Renal cortex interstitium (tissue), 11 donors: ENCODE data around the gene CCDC14. TPM values are rescaled to one million over a fixed set of nuclear protein-coding genes. Genes with fewer than 3 reads are reported as not detected.
"Not testable (repeated sequence)": the region's sequence is repeated elsewhere in the genome, so short reads cannot be mapped to it uniquely, and the experiment has no call there.

Experiments used
- DNase-seq, 11 donors: peaks; one replicate each; pipeline ENCODE4 v3.0.0-alpha.2; 2013; ENCODE audit warnings: low read depth in 9 of 11, low spot score in 4 of 11; ENCODE audit errors: extremely low read depth in 1 of 11
- polyA plus RNA-seq, 3 donors: library from polyadenylated mRNA; unstranded; fragments of 120-200 nt; gene quantifications; one replicate each; pipeline ENCODE4 v1.2.1, GENCODE V29; 2013; ENCODE audit not compliant: insufficient read length in 3 of 3

Gene CCDC14
- polyA plus RNA-seq, 3 donors: 134 to 182 (median 153) TPM

DNA sequence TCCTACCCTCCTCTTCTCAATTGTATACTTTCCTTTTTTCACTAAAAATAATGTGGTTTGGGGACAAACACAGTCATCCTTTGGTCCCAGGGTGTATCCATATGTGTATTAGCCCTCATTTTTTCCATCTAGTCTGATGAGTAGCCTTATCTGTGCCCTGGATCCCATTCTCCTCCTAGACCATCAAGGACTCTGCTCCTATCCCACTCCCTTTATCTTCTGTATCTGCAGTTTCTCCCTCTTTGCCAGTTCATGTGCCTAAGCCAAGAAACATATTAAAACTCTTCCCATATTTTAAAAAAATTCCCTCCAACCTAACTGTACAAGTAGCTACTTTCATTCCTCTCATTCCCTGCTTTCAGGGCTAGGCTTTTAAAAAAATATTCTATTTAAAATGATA lies 25.2 kb downstream of the CCDC14 start:
- no peak for DNase-seq

DNA sequence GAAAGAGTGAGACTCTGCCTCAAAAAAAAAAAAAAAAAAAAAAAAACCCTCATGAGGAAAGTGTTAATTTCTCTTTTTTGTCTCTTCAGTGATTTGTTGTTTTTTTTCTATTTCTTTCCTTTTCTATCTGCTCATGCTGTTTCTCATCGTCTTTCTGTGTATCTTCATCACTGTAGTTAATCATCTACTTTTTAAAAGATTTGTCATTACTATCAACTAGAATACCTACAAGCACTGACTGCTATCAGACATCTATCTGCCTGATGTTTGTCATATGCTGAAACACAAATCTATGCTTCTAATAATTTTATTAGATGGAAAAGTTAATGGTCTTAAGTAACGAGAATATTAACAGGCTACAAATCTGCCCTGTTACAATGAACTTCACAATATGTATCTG lies 26.8 kb downstream of the CCDC14 start:
- no peak for DNase-seq

DNA sequence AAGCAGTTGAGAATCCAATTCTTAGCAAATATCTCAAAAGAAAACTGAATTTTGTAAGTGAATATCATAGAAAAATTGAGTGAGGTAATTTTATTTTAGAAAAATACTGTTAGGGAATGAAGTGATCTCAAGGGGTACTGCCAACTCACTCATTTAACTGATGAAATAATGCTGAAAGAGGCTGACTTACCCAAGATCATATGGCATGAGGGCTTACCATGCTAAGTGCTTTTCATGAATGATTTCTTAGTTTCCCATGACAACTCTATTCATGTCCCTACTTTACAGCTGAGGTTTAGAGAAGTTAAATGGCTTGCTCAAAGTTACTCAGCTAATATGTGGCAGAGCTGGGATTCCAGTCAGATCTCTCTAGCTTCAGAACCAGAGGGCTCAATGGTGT lies 30.6 kb downstream of the CCDC14 start:
- DNase-seq: no peak

DNA sequence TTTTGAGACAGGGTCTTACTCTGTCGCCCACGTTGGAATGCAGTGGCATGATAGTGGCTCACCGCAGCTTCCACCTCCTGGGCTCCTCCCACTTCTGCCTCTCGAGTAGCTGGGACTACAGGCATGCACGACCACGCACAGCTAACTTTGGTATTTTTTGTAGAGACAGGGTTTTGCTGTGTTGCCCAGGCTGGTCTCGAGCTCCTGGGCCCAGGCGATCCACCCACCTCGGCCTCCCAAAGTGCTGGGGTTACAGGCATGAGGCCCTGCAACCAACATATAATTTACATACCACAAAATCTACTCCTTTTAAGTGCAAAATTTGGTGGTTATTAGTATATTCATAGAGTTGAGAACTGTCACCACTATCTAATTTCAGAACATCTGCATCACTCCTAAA lies 31.7 kb downstream of the CCDC14 start:
- DNase-seq: no peak

DNA sequence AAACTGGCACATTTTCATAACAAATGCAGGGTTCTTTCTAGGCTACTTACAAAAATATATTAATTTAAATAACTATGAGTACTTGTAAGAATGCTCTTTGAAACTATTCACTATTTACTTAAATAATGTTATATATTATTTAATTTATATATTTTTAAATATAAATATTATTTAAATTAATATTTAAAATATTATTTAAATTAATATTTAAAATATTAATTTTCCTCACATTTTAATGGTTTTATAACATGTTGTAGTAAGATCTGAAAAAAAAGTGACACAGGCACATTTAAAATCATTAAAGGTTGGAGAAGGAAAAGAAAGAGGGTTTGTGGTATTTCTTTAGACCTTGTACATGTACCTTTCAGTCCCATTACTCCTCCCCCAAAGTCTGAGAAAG lies 34.6 kb downstream of the CCDC14 start:
- no peak for DNase-seq

DNA sequence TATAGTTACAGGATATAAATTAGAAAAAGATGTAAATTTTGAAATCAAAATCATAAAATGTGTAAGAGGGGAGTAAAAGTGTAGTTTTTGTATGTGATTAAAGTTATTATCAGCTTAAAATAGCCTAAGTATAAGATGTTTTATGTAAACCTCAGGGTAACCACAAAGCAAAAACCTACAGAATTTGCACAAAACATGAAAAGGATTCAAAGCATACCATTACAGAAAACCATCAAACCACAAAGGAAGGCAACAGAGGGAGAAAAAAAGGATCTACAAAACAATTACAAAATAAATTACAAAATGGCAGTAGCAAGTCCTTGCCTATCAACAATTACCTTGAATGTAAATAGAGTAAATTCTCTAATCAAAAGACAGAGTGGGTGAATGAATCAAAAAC lies 40.2 kb downstream of the CCDC14 start:
- DNase-seq: no peak

DNA sequence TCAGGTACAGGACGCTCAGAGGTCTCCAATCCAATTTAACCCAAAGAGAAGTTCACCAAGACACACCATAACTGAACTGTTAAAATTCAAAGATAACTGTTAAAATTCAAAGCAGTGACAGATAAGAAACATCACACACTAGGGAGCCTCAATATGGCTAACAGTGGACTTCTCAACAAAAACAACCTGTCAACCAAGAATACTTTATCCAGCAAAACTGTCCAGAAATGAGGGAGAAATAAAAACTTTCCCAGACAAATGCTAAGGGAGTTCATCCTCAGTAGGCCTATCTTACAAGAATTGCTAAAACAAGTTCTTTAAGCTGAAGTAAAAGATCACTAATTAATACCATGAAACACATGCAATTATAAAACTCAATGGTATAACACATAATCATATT lies 40.6 kb downstream of the CCDC14 start:
- DNase-seq: peak in 2 of 11 donors; percentile 5

DNA sequence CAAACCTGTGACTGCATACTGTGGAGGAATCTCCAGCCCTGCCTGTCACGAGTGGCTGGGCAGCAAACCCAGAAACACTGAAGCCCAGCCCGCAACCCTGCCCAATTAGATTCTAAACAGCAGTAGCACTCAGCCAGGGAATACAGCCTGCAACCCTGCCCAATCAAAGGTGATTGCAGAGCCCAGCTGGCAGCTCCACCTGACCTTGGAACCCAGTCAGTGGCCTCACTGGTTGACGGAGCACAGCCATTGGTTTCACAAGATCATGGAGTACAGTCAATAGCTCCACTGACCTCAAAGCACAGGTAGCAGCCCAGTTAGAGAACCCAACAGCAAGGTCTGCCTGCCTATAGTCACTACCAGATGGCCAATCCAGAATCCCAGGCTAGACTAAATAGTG lies 41.7 kb downstream of the CCDC14 start:
- DNase-seq: no peak

DNA sequence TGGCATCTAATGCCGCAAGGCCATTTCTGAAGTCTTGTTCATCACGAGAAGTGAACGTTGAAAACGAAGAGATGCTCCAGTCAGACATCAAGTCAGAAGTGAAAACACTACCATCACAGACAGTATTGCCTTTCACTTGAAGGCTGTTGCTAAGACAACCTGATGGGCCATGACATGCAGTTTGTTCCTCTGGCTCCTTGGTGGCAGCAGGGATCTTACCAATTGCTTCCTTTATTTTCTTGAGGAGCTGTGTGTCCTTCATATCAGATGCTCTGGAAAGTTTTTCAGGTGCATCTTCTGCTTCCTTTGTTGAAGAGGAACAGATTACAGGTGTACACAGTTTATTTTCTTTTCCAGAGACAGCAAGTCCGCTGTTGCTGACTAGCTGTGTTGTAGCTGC lies 46.2 kb downstream of the CCDC14 start:
- DNase-seq: no peak

DNA sequence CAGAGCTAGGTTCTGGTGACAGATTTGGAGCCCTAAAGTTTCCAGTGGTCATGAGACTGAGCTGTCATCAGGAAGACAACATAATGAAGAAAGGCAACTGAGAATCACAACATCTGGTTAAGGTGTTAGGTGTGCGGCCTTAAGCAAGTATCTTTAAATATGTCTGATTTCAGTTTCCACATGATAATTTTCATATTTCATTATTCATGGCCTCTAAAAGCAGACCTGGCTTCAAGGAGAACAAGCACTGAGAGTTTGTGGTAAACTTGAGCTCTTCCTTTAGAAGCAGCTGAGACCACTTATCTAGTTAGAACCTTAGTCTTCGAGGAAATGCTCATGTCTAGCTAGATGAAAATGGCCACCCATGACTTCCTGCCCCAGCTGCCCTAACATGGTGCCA lies 51.2 kb downstream of the CCDC14 start:
- no peak for DNase-seq

DNA sequence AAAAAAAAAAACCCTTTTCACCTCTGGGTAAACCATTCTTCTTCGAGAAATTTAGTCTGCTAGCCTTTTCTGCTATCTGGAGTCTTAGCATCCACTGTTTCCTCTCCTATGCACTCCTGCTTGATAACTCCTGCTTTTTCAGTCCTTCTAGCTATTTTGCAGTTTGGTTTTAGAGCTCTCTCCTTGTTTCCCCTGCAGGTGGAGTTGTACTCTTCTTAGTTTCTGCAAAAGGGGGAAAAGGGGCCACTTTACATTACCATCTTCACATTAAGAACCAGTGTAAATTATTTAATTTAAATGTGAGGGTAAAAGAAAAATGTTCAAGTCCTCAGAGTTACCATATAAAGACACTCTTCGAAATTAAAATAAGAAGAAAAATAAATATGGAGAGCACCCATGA lies 53.3 kb downstream of the CCDC14 start:
- no peak for DNase-seq

DNA sequence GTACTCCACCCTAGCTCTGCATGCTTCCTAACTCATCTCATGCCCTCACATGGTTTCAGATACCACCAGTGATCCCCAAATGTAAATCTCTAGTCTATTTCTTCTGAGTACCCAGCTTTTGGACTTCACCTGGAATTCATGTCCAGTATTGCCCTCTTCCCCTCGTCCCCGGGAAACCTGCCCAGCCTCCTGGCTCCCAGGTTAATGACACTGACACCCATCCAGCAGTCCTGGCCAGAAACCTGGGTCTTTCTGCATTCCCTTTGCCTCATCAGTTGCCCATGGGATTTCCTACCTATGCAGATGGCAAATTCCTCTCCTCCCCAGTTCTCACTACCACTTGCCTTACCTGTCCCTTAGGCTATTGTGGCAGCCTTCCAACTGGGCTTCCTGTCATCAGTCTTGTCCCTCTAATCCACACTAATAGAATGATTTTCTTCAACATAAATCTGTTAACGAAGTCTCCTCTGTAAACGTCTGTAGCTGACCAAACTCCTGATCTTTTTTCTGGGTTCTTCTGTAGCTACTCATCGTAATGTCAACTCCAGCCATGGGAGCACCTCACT lies 61.6 kb downstream of the CCDC14 start:
- no peak for DNase-seq

DNA sequence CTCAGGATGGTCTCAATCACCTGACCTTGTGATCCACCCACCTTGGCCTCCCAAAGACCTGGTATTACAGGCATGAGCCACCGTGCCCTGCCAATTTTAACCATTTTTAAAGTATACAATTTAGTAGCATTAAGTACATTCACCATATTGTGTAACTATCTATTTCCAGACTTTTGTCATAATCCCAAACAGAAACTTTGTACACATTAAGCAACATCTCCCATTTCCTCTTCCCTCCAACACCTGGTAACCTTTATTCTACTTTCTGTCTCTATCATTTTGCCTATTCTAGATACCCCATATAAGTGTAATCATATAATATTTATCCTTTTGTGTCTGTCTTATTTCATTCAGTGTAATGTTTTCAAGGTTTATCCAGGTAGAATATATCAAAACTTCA lies 68.0 kb downstream of the CCDC14 start:
- DNase-seq: no peak

DNA sequence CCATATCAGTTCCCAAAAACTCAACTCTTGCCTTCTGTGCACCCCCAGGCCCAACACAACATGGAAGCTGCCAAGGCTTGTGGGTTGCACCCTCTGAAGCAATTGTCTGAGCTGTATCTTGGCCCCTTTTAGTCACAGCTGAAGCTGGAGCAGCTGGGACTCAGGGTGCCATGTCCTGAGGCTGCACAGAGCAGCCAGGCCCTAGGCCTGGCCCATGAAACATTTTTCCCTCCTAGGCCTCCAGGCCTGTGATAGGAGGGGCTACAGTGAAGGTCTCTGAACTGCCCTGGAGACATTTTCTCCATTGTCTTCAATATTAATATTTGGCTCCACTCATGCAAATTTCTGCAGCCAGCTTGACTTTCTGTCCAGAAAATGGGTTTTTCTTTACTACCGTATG lies 68.8 kb downstream of the CCDC14 start:
- no peak for DNase-seq

DNA sequence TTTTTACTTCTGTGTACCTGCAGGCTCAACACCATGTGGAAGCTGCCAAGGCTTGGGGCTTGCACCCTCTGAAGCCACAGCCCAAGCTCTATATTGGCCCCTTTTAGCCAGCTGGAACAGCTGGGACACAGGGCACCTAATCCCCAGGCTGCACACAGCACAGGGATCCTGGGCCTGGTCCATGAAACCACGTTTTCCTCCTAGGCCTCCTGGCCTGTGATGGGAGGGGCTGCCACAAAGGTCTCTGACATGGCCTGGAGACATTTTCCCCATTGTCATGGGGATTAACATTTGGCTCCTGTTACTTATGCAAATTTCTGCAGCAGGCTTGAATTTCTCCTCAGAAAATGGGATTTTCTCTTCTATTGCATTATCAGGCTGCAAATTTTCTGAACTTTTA lies 70.0 kb downstream of the CCDC14 start:
- not testable (repeated sequence) for DNase-seq

DNA sequence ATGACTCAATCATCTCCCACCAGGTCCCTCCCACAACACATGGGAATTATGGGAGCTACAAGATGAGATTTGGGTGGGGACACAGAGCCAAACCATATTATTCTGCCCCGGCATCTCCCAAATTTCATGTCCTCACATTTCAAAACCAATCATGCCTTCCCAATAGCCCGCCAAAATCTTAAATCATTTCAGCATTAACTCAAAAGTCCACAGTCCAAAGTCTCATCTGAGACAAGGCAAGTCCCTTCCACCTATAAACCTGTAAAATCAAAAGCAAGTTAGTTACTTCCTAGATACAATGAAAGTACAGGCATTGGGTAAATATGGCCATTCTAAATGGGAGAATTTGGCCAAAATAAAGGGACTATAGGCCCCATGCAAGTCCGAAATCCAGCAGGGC lies 70.9 kb downstream of the CCDC14 start:
- not testable (repeated sequence) for DNase-seq

DNA sequence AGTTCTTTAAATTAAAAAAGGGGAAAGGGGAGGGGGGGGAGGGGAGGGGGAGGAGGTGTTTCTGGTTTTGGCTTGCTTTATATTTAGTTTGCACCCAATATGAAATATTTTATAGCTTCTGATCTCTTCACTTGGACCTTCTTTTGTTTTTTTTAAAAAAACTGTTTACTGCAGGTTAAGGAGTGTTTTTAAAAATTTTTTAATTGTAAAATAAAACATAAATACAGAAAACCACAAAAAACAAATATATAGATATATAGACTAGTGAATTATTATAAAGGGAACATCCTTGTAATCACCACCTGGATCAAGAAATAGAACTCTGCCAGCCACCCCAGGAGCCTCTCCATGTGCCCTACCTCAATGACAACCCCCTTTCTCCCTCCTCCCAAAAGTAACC lies 76.0 kb downstream of the CCDC14 start:
- no peak for DNase-seq

DNA sequence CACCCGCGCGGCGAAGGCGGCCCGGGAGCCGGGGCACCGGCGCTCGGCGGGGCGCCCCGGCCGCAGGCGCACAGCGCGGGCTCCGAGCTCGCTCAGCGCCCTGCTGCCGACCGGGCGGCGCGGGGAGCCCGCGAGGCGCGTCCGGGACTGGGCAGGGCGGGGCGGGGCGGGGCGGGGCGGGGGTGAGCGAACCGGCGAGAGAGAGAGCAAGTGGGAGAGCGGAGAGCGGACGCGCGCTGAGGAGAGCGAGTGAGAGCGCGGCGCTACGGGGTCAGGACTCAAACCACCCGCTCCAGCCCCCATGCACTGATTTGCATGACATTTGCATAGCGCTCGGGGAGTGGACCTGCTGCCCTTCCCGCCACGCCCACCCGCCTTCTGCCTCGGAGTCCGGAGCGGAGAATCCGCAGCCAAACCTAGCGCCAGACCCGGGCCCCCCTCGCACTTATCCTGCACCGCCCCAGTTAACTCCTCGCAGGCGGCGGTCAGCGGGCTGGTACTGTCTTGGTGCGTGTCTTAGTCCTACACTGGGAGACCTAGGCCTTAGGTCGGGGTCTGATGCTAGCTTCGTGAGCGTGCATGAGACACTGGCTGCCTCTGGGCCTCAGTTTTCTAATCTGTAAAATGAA lies 76.7 kb downstream of the CCDC14 start, which contains the start of gene MYLK:
Gene MYLK, minus strand, starts transcription at position 130 of the 629 bp plus-strand sequence. CDS start 90,491 bp downstream, outside the sequence.
- DNase-seq: peak in 10 of 11 donors; percentile 47 to 83 (median 74)

DNA sequence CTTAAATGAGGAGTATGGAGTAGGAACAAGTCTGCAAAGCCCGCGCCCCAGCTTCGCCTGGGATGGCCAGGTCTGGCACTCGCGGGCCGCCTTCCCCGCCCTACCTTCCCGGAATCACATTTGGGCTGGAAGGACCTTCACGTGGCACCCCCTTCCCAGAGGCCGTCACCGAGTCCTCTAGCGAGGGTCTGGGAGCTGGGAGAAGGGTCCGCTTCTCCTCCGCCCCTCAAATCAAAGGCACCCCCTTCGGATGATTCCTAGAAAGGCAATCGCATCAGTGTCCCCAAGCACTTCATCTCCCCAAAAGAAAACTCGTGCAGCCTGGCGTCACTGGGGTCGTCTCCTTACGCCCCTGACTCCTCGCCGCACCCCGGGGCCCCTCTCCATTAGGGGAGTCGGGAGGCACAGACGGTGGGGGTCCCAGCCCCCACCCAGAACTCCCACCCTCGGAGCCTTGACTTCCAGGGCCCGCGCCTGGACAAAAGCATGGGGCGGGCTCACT lies 77.3 kb downstream of the CCDC14 start:
- peak in 1 of 11 donors; percentile 16 for DNase-seq

DNA sequence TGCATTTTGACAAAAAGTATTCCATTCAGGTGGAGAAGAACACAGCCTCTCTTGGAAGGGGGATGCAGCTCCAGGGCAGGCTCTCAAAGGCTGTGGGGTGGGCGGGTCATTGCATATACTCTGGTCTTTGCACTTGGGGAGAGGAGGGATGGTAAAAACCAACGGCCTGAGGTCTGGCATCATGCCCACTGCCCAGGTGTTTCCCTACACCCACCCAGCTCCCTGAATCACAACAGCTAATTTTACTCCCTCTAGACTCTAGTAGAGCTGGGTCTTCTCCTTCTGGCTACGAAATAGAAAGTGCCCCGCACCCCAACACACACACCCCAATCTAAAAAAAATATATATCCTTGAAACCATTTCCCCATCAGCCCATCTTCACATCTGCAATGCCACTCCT lies 77.9 kb downstream of the CCDC14 start:
- no peak for DNase-seq

DNA sequence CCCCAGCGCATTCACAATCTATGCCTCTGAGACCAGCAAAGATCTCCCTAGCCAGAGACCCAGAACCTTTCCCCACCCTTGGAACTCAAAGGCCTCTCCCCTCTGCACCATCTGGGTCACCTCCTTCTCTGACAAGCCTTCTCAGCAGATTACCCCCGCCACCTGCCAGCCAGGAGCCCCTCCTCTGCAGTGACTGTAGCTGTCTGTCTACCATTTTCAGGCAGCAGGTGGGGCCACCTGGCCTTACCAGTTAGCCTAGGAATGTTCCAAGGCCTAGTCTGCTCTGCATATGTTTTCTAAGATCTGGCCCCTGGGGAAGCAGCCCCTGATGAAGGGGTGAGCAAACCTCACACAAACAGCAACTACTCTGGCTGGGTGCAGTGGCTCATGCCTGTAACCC lies 79.3 kb downstream of the CCDC14 start:
- no peak for DNase-seq
